ENCODE data around the gene ZBED4.

DNA sequence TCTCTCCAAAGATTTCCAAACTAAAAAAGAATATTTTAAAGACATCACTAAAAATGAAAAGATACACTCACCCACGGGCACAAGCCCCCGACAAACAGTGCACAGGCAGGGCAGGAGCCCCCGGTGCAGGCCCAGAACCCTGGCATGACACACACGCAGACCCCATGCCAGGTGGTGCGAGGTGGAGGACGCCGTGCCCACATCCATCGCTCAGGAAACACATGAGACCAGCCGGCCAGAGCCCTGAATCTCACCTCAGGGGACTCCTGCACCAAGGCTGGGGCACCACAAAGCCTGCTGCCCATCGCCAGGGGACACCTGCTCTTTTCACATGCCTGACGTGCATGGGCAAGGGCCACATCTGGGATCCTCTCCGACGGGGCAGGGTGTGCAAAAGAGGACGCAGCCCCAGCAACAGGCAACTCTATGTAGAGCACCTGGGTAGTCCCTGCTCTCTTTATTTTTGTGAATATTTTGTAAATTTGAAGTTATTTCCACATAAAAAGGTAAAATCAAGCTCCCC, 39.4 kb upstream of the ZBED4 start:
- TF ChIP-seq, protein P1, sequence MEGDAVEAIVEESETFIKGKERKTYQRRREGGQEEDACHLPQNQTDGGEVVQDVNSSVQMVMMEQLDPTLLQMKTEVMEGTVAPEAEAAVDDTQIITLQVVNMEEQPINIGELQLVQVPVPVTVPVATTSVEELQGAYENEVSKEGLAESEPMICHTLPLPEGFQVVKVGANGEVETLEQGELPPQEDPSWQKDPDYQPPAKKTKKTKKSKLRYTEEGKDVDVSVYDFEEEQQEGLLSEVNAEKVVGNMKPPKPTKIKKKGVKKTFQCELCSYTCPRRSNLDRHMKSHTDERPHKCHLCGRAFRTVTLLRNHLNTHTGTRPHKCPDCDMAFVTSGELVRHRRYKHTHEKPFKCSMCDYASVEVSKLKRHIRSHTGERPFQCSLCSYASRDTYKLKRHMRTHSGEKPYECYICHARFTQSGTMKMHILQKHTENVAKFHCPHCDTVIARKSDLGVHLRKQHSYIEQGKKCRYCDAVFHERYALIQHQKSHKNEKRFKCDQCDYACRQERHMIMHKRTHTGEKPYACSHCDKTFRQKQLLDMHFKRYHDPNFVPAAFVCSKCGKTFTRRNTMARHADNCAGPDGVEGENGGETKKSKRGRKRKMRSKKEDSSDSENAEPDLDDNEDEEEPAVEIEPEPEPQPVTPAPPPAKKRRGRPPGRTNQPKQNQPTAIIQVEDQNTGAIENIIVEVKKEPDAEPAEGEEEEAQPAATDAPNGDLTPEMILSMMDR (IDR thresholded peaks at IDR 0.05 in 8 of 11, conservative IDR thresholded peaks at IDR 0.05 in 3 of 11) = no peak
- no peak for TF ChIP-seq POLR2A (IDR thresholded peaks at IDR 0.05)

Data from spleen (tissue), 7 donors.